Breast epithelium (tissue), 4 donors: ENCODE results near the gene TRMT1. TPM values are rescaled to one million over a fixed set of nuclear protein-coding genes. Genes with fewer than 3 reads are reported as not detected.

Source experiments
- DNase-seq, 2 donors: peaks; one replicate each; pipeline ENCODE4 v3.0.0-alpha.2; 2019; ENCODE audit warnings: low spot score in 2 of 2
- H3K27ac ChIP-seq, 2 donors: fragments of 200-600 bp; sonication (generic) in 1 of 2; one replicate each; pipeline ENCODE4 v1.5.1; 2016 to 2019; ENCODE audit warnings: mild to moderate bottlenecking in 1 of 2
- H3K27me3 ChIP-seq, 2 donors: fragments of 200-600 bp; sonication (generic) in 1 of 2; one replicate each; pipeline versions ENCODE4 v1.5.1 to v1.6.0; 2017 to 2019; ENCODE audit warnings: control low read depth in 1 of 2, mild to moderate bottlenecking in 1 of 2
- H3K36me3 ChIP-seq: fragments of 200-600 bp; one replicate; pipeline ENCODE4 v1.5.1; 2019
- H3K4me1 ChIP-seq, 2 donors: fragments of 200-600 bp; sonication (generic); one replicate each; pipeline ENCODE4 v1.5.1; 2016 to 2019; ENCODE audit warnings: control low read depth in 1 of 2
- H3K4me3 ChIP-seq, 3 donors: fragments of 200-600 bp; sonication (generic); 1 replicate in 2 of 3; 2 replicates in 1 of 3; pipeline ENCODE4 v1.5.1; 2016 to 2019; ENCODE audit warnings: mild to moderate bottlenecking in 3 of 3, moderate library complexity in 2 of 3
- H3K9me3 ChIP-seq, 2 donors: fragments of 200-600 bp; sonication (generic) in 1 of 2; one replicate each; pipeline ENCODE4 v1.5.1; 2016 to 2019; ENCODE audit warnings: control low read depth in 1 of 2
- POLR2A ChIP-seq: fragments of 450-650 bp; IDR thresholded peaks from one replicate; pipeline ENCODE4 v1.6.1; 2016; ENCODE audit warnings: antibody characterized with exemption, mild to moderate bottlenecking, moderate library complexity
- POLR2AphosphoS5 ChIP-seq, 3 donors: sonication (generic); formaldehyde crosslinking; IDR thresholded peaks; one replicate each; pipeline ENCODE4 v1.6.1; 2017; ENCODE audit warnings: antibody characterized with exemption in 3 of 3
- intact Hi-C: fragments of 100-400 bp; cut with DNase I; formaldehyde crosslinking; loops from one replicate; pipeline ENCODE4 v1.15.1; 2023; ENCODE audit warnings: low total_unique reads
- total RNA-seq, 3 donors: library from RNA; depleted of rRNA; stranded (reverse); fragments of >200 nt; gene quantifications; one replicate each; pipeline ENCODE4 v1.1.0, GENCODE V29; 2016
- TF ChIP-seq, protein P1 (sequence below), 3 donors: fragments of 450-650 bp; IDR thresholded peaks; one replicate each; pipeline ENCODE4 v1.5.1; 2016 to 2017; ENCODE audit warnings: antibody characterized with exemption in 3 of 3, mild to moderate bottlenecking in 3 of 3, moderate library complexity in 3 of 3

TRMT1 gene
- total RNA-seq, 3 donors from 2014 or later: 29.7 to 37.4 (median 31.7) TPM

DNA sequence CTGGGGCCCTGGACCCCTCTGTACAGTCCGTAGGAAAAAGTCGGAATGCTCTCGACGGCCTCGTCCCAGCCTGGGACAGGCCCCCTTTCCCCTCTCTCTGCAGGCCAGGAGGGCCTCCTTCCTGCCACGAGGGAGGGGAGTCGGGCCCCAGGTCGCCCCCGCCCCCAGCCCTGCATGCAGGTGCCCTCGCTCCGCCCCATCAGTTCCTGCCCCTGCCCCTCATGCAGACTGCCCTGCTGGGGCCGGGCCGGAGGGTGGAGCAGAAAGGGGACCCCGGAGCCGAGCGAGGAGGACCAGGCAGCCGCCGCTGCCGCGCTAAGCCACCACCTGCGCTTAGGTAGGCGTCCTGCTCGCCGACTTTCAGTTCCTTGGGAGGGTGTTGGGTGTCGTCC lies 21.2 kb downstream of the TRMT1 start:
- DNase-seq: no peak
- peak overlapping the region in 1 of 3 donors; percentile 28 for H3K4me3 ChIP-seq
- peaks cover 6 to 9% of the 10 kb centered on the region in 2 donors for H3K4me1 ChIP-seq

DNA sequence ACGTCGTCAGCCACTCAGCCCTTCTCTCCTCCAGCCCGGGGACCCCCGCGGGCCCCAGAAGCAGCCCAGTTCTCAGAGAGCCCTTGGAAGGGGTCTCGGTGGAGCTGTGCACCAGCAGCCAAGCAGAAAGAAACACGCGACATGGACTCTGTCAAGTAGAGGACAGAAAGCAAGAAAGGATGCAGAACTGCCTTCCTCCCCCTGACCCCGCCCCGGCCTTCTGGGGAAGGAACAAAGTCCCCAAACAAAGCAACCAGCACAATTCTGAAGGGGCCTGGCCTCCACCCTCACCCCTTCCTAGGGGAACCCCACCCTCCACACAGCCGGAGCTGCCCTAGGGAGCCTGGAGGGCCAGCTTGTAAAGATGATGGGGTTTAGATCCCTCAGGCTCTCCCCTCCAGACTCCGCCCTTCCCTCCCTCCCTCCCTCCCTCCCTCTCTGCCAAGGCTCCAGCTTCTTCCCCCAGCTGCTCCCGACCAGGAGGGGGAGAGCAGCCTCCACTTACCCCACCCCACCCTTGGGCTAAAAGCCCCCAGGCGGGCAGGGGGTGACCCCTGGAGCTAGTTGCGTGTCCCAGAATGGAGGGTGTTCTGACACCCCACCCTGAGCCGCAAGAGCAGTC lies 21.7 kb downstream of the TRMT1 start:
- no peaks in the 10 kb centered on the region for H3K9me3 ChIP-seq
- TF ChIP-seq, protein P1, sequence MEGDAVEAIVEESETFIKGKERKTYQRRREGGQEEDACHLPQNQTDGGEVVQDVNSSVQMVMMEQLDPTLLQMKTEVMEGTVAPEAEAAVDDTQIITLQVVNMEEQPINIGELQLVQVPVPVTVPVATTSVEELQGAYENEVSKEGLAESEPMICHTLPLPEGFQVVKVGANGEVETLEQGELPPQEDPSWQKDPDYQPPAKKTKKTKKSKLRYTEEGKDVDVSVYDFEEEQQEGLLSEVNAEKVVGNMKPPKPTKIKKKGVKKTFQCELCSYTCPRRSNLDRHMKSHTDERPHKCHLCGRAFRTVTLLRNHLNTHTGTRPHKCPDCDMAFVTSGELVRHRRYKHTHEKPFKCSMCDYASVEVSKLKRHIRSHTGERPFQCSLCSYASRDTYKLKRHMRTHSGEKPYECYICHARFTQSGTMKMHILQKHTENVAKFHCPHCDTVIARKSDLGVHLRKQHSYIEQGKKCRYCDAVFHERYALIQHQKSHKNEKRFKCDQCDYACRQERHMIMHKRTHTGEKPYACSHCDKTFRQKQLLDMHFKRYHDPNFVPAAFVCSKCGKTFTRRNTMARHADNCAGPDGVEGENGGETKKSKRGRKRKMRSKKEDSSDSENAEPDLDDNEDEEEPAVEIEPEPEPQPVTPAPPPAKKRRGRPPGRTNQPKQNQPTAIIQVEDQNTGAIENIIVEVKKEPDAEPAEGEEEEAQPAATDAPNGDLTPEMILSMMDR (IDR thresholded peaks at IDR 0.05): no peak
- no peak for TF ChIP-seq POLR2A
- TF ChIP-seq POLR2AphosphoS5 (IDR thresholded peaks at IDR 0.05): no peak
- intact Hi-C loops: no loop called here
- no peaks in the 10 kb centered on the region for H3K36me3 ChIP-seq
- peak overlapping the region in 1 of 3 donors; percentile 28 for H3K4me3 ChIP-seq
- H3K4me1 ChIP-seq: peaks cover 6 to 9% of the 10 kb centered on the region in 2 donors
- H3K27ac ChIP-seq: peak overlapping the region in 1 of 2 donors; percentile 32
- no peaks in the 10 kb centered on the region for H3K27me3 ChIP-seq
- no peak for DNase-seq

More for the DNA sequence above, 21.2 kb downstream of the TRMT1 start:
- Histone ChIP-seq H3K27me3 (no peaks in the 10 kb centered on the region), H3K9me3 (no peaks in the 10 kb centered on the region), H3K36me3 (no peaks in the 10 kb centered on the region), H3K27ac (peak overlapping the region in 1 of 2 donors; percentile 32)
- no peak for TF ChIP-seq POLR2A
- TF ChIP-seq, protein P1 (IDR thresholded peaks at IDR 0.05): no peak
- TF ChIP-seq POLR2AphosphoS5 (IDR thresholded peaks at IDR 0.05): no peak
- intact Hi-C loops: no loop called here

DNA sequence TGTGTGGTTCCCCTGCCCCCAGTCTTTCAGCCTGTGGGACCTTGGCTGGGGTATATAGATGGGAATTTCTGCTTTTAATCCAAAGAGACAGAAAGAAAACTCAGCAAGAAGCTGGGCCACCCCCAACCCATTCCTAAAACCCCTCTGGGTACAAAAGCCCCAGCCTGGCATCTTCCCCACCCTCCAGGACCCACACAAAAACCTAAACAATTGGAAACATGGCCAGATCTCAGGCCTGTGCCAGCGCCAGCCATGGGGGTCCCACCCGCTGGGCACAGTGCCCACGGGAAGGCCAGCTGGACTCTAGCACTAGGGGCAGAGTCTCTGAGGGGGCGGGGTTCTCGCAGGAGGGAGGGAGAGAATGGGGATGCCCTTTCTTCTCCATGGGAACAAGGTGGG lies 22.4 kb downstream of the TRMT1 start:
- peaks cover 9 to 10% of the 10 kb centered on the region in 2 donors for H3K4me1 ChIP-seq
- intact Hi-C loops: no loop called here

DNA sequence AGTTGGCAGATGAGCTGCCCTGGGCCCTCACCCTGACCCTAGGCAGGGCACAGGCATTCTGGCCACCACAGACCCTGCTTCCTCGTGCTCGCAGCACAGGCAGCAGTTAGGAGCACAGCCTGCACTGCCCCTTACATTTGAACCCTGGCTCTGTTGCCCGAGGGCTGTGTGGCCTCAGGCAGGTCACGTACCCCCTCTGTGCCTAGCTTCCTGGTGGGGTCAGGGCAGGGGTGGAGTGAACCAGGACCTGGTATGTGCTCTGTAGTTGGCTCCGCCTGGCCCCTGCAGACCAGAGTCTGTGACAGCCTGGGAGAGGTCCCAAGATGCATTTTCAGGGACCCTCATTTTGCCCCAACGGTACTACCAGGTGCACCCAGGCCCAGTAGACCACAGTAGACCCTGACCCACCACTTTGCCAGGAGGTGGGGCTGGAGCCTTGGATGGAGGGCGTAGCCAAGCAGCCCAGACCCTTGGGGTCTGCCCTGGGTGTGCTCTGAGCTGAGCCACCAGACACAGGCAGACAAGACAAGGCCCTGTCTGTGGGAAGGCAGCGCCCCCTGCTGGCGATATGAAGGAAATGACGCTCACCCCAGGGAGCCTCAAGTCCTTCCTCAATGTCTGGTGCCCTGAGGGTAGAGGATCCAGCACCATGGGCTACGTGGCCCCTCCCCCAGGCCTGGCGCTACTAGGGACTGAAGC lies 23.0 kb downstream of the TRMT1 start:
- DNase-seq: peak; percentile 80 to 86
- intact Hi-C loops: no loop called here
- Histone ChIP-seq H3K9me3 (no peaks in the 10 kb centered on the region), H3K36me3 (no peaks in the 10 kb centered on the region), H3K27me3 (no peaks in the 10 kb centered on the region), H3K4me1 (peaks cover 9 to 10% of the 10 kb centered on the region in 2 donors), H3K27ac (peak overlapping the region; percentile 88 to 90), H3K4me3 (no peak overlapping the region)
- TF ChIP-seq, protein P1 (IDR thresholded peaks at IDR 0.05): peak; percentile 92 to 98 (median 95)
- TF ChIP-seq POLR2AphosphoS5 (IDR thresholded peaks at IDR 0.05) (peak; percentile 12 to 51 (median 51)), POLR2A (no peak)

More for the DNA sequence above, 22.4 kb downstream of the TRMT1 start:
- peak overlapping the region; percentile 88 to 90 for H3K27ac ChIP-seq
- no peaks in the 10 kb centered on the region for H3K27me3 ChIP-seq
- H3K9me3 ChIP-seq: no peaks in the 10 kb centered on the region
- DNase-seq: no peak
- no peak overlapping the region for H3K4me3 ChIP-seq
- TF ChIP-seq POLR2A (no peak), POLR2AphosphoS5 (IDR thresholded peaks at IDR 0.05) (no peak)
- TF ChIP-seq, protein P1 (IDR thresholded peaks at IDR 0.05): no peak
- no peaks in the 10 kb centered on the region for H3K36me3 ChIP-seq
